SK-N-SH treated with all-trans-retinoic acid at 6 μM for 48 hours (cell line): ENCODE data around the gene GCA.

Source experiments
- POU6F1 ChIP-seq: fragments of 250-450 bp; sonication (Bioruptor Pico); IDR thresholded peaks from 2 replicates; pipeline ENCODE4 v1.8.0; 2021; ENCODE audit warnings: low read depth, mild to moderate bottlenecking, moderate library complexity, borderline replicate concordance
- ZFP30 ChIP-seq: fragments of 450-650 bp; formaldehyde crosslinking; IDR thresholded peaks from 2 replicates; pipeline ENCODE4 v1.5.0; 2022; ENCODE audit warnings: mild to moderate bottlenecking, moderate library complexity

GRCh38 chr2:162312853-162313252, 31.1 kb upstream of the GCA start:
- TF ChIP-seq ZFP30 (no peak), POU6F1 (CRISPR knock-in tag) (no peak)
